ENCODE data around the gene FAM43B.

Gene FAM43B

GRCh38 chr1:20590306-20590777 is 38.0 kb downstream of the FAM43B start:
- no peak for DNase-seq (ENCODE audit: low read depth)

GRCh38 chr1:20593756-20594155 is 41.4 kb downstream of the FAM43B start:
- no peak for DNase-seq (ENCODE audit: low read depth)

- DNase-seq (ENCODE audit: low read depth) = no peak
Observed at GRCh38 chr1:20594746-20595145, 42.4 kb downstream of the FAM43B start.

DNA sequence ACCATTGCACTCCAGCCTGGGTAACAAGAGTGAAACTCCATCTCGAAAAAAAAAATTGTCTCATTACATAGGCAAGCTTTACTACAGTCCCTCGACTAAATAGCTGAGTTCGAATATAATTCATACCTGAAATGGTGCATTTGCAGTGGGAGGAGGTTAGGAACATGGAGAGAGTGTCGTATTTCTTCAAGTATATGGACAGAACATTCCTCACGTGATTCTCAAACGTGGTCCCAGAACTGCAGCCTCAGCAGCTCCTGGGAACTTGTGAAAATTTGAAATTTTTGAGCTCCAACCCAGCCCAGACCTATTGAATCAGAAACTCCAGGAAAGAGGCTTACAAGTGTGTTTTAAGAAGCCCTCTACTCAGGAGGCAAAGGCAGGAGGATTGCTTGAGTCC is 43.7 kb downstream of the FAM43B start:
- no peak for DNase-seq (ENCODE audit: low read depth)

GRCh38 chr1:20597650-20598049 is 45.3 kb downstream of the FAM43B start:
- no peak for DNase-seq (ENCODE audit: low read depth)

GRCh38 chr1:20600156-20600555 is 47.8 kb downstream of the FAM43B start:
- no peak for DNase-seq (ENCODE audit: low read depth)

- no peak for DNase-seq (ENCODE audit: low read depth)
Observed at GRCh38 chr1:20601129-20601825, 48.9 kb downstream of the FAM43B start.

- DNase-seq (ENCODE audit: low read depth) = peak; percentile 28
Observed at GRCh38 chr1:20602851-20603450, 50.6 kb downstream of the FAM43B start.

GRCh38 chr1:20603504-20604464 is 51.4 kb downstream of the FAM43B start:
- DNase-seq (ENCODE audit: low read depth) = peak; percentile 91

Measured in HS-5 (cell line).